Activated naive CD4-positive, alpha-beta T cell treated with anti-CD3 and anti-CD28 coated beads for 36 hours (primary cell): ENCODE results near the gene MTHFD1L. TPM values are rescaled to one million over a fixed set of nuclear protein-coding genes. Genes with fewer than 3 reads are reported as not detected.
"Not testable (repeated sequence)": the region's sequence is repeated elsewhere in the genome, so short reads cannot be mapped to it uniquely, and the experiment has no call there.

Experiments used
- CTCF ChIA-PET: fragments of 350-600 bp; sonication (Branson Sonifier 250); formaldehyde crosslinking; loops from one replicate; lab custom pipeline; 2021; ENCODE audit warnings: antibody characterized with exemption; lab: Charles Lee
- DNase-seq: peaks from one replicate; pipeline ENCODE4 v3.0.0-alpha.2; 2020
- H3K27ac Mint-ChIP-seq: one replicate; pipeline ENCODE4 v1.8.0; 2021; ENCODE audit warnings: mild to moderate bottlenecking, mixed read lengths
- H3K27me3 Mint-ChIP-seq: one replicate; pipeline ENCODE4 v1.8.0; 2021; ENCODE audit warnings: low read depth, mixed read lengths
- H3K36me3 Mint-ChIP-seq: one replicate; pipeline ENCODE4 v1.8.0; 2021; ENCODE audit warnings: low read depth, mixed read lengths
- H3K4me1 Mint-ChIP-seq: one replicate; pipeline ENCODE4 v1.8.0; 2021; ENCODE audit warnings: low read depth, mixed read lengths
- H3K4me3 Mint-ChIP-seq: one replicate; pipeline ENCODE4 v1.8.0; 2021; ENCODE audit warnings: mild to moderate bottlenecking, moderate library complexity, mixed read lengths
- H3K9me3 Mint-ChIP-seq: one replicate; pipeline ENCODE4 v1.8.0; 2021; ENCODE audit warnings: mixed read lengths
- intact Hi-C: fragments of 100-400 bp; cut with micrococcal nuclease; formaldehyde crosslinking; loops from one replicate; pipeline ENCODE4 v1.15.1; 2023
- total RNA-seq, 2 experiments: library from RNA; stranded (reverse); gene quantifications; one replicate each; pipeline ENCODE4 v1.2.3, GENCODE V29; 2021

MTHFD1L gene
- total RNA-seq, 2 experiments from 2014 or later = 181 to 194 TPM

GRCh38 chr6:150846641-150847040, 18.9 kb upstream of the MTHFD1L start:
- DNase-seq = no peak
- intact Hi-C loops = no loop called here
- H3K9me3 Mint-ChIP-seq = no peaks in the 10 kb centered on the region
- peaks cover 11% of the 10 kb centered on the region for H3K27me3 Mint-ChIP-seq
- H3K4me3 Mint-ChIP-seq = no peak overlapping the region
- H3K27ac Mint-ChIP-seq = no peak overlapping the region
- H3K4me1 Mint-ChIP-seq = no peaks in the 10 kb centered on the region
- H3K36me3 Mint-ChIP-seq = no peaks in the 10 kb centered on the region
- CTCF ChIA-PET = no interaction called here

GRCh38 chr6:150848400-150848799, 17.1 kb upstream of the MTHFD1L start:
- intact Hi-C loops = no loop called here
- H3K9me3 Mint-ChIP-seq = no peaks in the 10 kb centered on the region
- H3K27ac Mint-ChIP-seq = no peak overlapping the region
- H3K4me1 Mint-ChIP-seq = no peaks in the 10 kb centered on the region
- no peak overlapping the region for H3K4me3 Mint-ChIP-seq
- CTCF ChIA-PET = interaction anchor here (0.7 kb wide), 1 partner anchor 311 kb away, joined by 9 read pairs; no protein-coding TSS in a partner anchor
- DNase-seq = no peak
- H3K36me3 Mint-ChIP-seq = no peaks in the 10 kb centered on the region
- H3K27me3 Mint-ChIP-seq = peaks cover 11% of the 10 kb centered on the region

GRCh38 chr6:150854392-150854791, 11.1 kb upstream of the MTHFD1L start:
- CTCF ChIA-PET, H3K4me3 Mint-ChIP-seq, H3K27ac Mint-ChIP-seq, intact Hi-C loops, DNase-seq, H3K9me3 Mint-ChIP-seq, H3K27me3 Mint-ChIP-seq, H3K36me3 Mint-ChIP-seq: not testable (repeated sequence)
- peaks cover 11% of the 10 kb centered on the region for H3K4me1 Mint-ChIP-seq

GRCh38 chr6:150855171-150855570, 10.3 kb upstream of the MTHFD1L start:
- H3K9me3 Mint-ChIP-seq, intact Hi-C loops, DNase-seq, H3K36me3 Mint-ChIP-seq, H3K27ac Mint-ChIP-seq, H3K27me3 Mint-ChIP-seq, H3K4me3 Mint-ChIP-seq: not testable (repeated sequence)
- peaks cover 11% of the 10 kb centered on the region for H3K4me1 Mint-ChIP-seq
- CTCF ChIA-PET = interaction anchor here (0.7 kb wide), 1 partner anchor 37 kb away, joined by 6 read pairs; no protein-coding TSS in a partner anchor

- no peaks in the 10 kb centered on the region for H3K9me3 Mint-ChIP-seq
- no peaks in the 10 kb centered on the region for H3K36me3 Mint-ChIP-seq
- no peak overlapping the region for H3K4me3 Mint-ChIP-seq
- DNase-seq = peak; percentile 9
- H3K4me1 Mint-ChIP-seq = peaks cover 14% of the 10 kb centered on the region
- intact Hi-C loops = loop anchor here (1.0 kb wide), 1 partner anchor 8 kb away; the partner anchor contains the start of gene MTHFD1L
- H3K27ac Mint-ChIP-seq = peak overlapping the region; percentile 86
- H3K27me3 Mint-ChIP-seq = peaks cover 7% of the 10 kb centered on the region
- CTCF ChIA-PET = no interaction called here
Measured at GRCh38 chr6:150857062-150857944, 8.2 kb upstream of the MTHFD1L start.

- H3K4me1 Mint-ChIP-seq = peaks cover 17% of the 10 kb centered on the region
- H3K36me3 Mint-ChIP-seq = no peaks in the 10 kb centered on the region
- intact Hi-C loops = loop anchor here (1.0 kb wide), 1 partner anchor 7 kb away; the partner anchor contains the start of gene MTHFD1L
- CTCF ChIA-PET = no interaction called here
- H3K27ac Mint-ChIP-seq = no peak overlapping the region
- no peaks in the 10 kb centered on the region for H3K9me3 Mint-ChIP-seq
- peaks cover 13% of the 10 kb centered on the region for H3K27me3 Mint-ChIP-seq
- no peak for DNase-seq
- H3K4me3 Mint-ChIP-seq = no peak overlapping the region
Measured at GRCh38 chr6:150857945-150858308, 7.6 kb upstream of the MTHFD1L start.

- H3K4me3 Mint-ChIP-seq, DNase-seq, intact Hi-C loops, H3K36me3 Mint-ChIP-seq, H3K27ac Mint-ChIP-seq, H3K9me3 Mint-ChIP-seq: not testable (repeated sequence)
- Mint-ChIP-seq H3K27me3 (peaks cover 20% of the 10 kb centered on the region), H3K4me1 (peaks cover 17% of the 10 kb centered on the region)
- CTCF ChIA-PET = interaction anchor here (1.3 kb wide), 1 partner anchor 17 kb away, joined by 3 read pairs; no protein-coding TSS in a partner anchor
Measured at GRCh38 chr6:150861448-150862168, 3.9 kb upstream of the MTHFD1L start.

GRCh38 chr6:150863213-150863928, 2.1 kb upstream of the MTHFD1L start:
- CTCF ChIA-PET = interaction anchor here (1.3 kb wide), 1 partner anchor 445 kb away, joined by 4 read pairs; no protein-coding TSS in a partner anchor
- peaks cover 9% of the 10 kb centered on the region for H3K36me3 Mint-ChIP-seq
- H3K4me1 Mint-ChIP-seq = peaks cover 20% of the 10 kb centered on the region
- no peak overlapping the region for H3K4me3 Mint-ChIP-seq
- peaks cover 20% of the 10 kb centered on the region for H3K27me3 Mint-ChIP-seq
- H3K9me3 Mint-ChIP-seq = no peaks in the 10 kb centered on the region
- H3K27ac Mint-ChIP-seq = no peak overlapping the region
- no peak for DNase-seq
- intact Hi-C loops = no loop called here

- H3K27ac Mint-ChIP-seq = peak overlapping the region; percentile 77
Measured at GRCh38 chr6:150865043-150865405, 478 bp upstream of the MTHFD1L start.

GRCh38 chr6:150866147-150866990, 867 bp downstream of the MTHFD1L start:
- H3K27ac Mint-ChIP-seq = peak overlapping the region; percentile 91
- intact Hi-C loops = loop anchor here (1.0 to 2.0 kb wide), 3 partner anchors 448 to 1116 kb away; partner anchors contain the start of gene RMND1
- no peaks in the 10 kb centered on the region for H3K9me3 Mint-ChIP-seq
- DNase-seq = peak; percentile 88
- H3K27me3 Mint-ChIP-seq = peaks cover 15% of the 10 kb centered on the region
- CTCF ChIA-PET = interaction anchor here (1.1 to 1.4 kb wide), 4 partner anchors 10 to 217 kb away, joined by 3 to 5 read pairs (median 4); no protein-coding TSS in a partner anchor
- peaks cover 30% of the 10 kb centered on the region for H3K4me1 Mint-ChIP-seq
- H3K36me3 Mint-ChIP-seq = peaks cover 17% of the 10 kb centered on the region
- peak overlapping the region; percentile 96 for H3K4me3 Mint-ChIP-seq

More at GRCh38 chr6:150865043-150865405, 478 bp upstream of the MTHFD1L start:
- Mint-ChIP-seq H3K36me3 (peaks cover 15% of the 10 kb centered on the region), H3K9me3 (no peaks in the 10 kb centered on the region), H3K4me1 (peaks cover 27% of the 10 kb centered on the region), H3K4me3 (peak overlapping the region; percentile 96), H3K27me3 (peaks cover 15% of the 10 kb centered on the region)
- CTCF ChIA-PET = interaction anchor here (0.6 to 1.4 kb wide), 4 partner anchors 9 to 784 kb away, joined by 3 to 5 read pairs (median 4); no protein-coding TSS in a partner anchor
- DNase-seq = no peak
- intact Hi-C loops = loop anchor here (1.0 to 2.0 kb wide), 4 partner anchors 8 to 525 kb away; partner anchors contain the start of gene PLEKHG1

- H3K27ac Mint-ChIP-seq = peak overlapping the region; percentile 78
- peak overlapping the region; percentile 96 for H3K4me3 Mint-ChIP-seq
- intact Hi-C loops = loop anchor here (1.0 to 2.0 kb wide), 3 partner anchors 448 to 1116 kb away; partner anchors contain the start of gene RMND1
- H3K27me3 Mint-ChIP-seq = peaks cover 13% of the 10 kb centered on the region
- H3K9me3 Mint-ChIP-seq = no peaks in the 10 kb centered on the region
- no peak for DNase-seq
- H3K4me1 Mint-ChIP-seq = peaks cover 28% of the 10 kb centered on the region
- CTCF ChIA-PET = interaction anchor here (1.1 kb wide), 1 partner anchor 15 kb away, joined by 3 read pairs; no protein-coding TSS in a partner anchor
- H3K36me3 Mint-ChIP-seq = peaks cover 17% of the 10 kb centered on the region
Measured at GRCh38 chr6:150866991-150867501, 1.5 kb downstream of the MTHFD1L start.
